ENCODE results near the gene TMEM45A.
"Not testable (repeated sequence)": the region's sequence is repeated elsewhere in the genome, so short reads cannot be mapped to it uniquely, and the experiment has no call there.

The TMEM45A gene

GRCh38 chr3:100492059-100493006, at the start of gene TMEM45A:
Gene TMEM45A, plus strand, starts transcription at chr3:100492619. Its CDS starts 62,593 bp downstream, at chr3:100555212.
- peak; percentile 99 for DNase-seq

GRCh38 chr3:100443690-100444089, 48.7 kb upstream of the TMEM45A start:
- no peak for DNase-seq

GRCh38 chr3:100447067-100447466, 45.4 kb upstream of the TMEM45A start:
- not testable (repeated sequence) for DNase-seq

GRCh38 chr3:100448079-100448478, 44.3 kb upstream of the TMEM45A start:
- no peak for DNase-seq

- DNase-seq = no peak
These were observed 43.2 kb upstream of the TMEM45A start for GRCh38 chr3:100449214-100449613.

GRCh38 chr3:100454677-100455076, 37.7 kb upstream of the TMEM45A start:
- no peak for DNase-seq

GRCh38 chr3:100455841-100456550, 36.4 kb upstream of the TMEM45A start:
- no peak for DNase-seq

- no peak for DNase-seq
These were observed 35.7 kb upstream of the TMEM45A start for GRCh38 chr3:100456745-100457144.

GRCh38 chr3:100457811-100458210, 34.6 kb upstream of the TMEM45A start:
- DNase-seq = no peak

GRCh38 chr3:100458814-100459213, 33.6 kb upstream of the TMEM45A start:
- DNase-seq = no peak

- DNase-seq = no peak
These were observed 29.4 kb upstream of the TMEM45A start for GRCh38 chr3:100463002-100463401.

- no peak for DNase-seq
These were observed 28.7 kb upstream of the TMEM45A start for GRCh38 chr3:100463646-100464155.

GRCh38 chr3:100465892-100466777, 26.3 kb upstream of the TMEM45A start:
- DNase-seq = no peak

GRCh38 chr3:100467133-100467532, 25.3 kb upstream of the TMEM45A start:
- DNase-seq = no peak

- DNase-seq = no peak
These were observed 23.7 kb upstream of the TMEM45A start for GRCh38 chr3:100468676-100469075.

- no peak for DNase-seq
These were observed 21.5 kb upstream of the TMEM45A start for GRCh38 chr3:100470951-100471350.

GRCh38 chr3:100471444-100471843, 21.0 kb upstream of the TMEM45A start:
- no peak for DNase-seq

- DNase-seq = not testable (repeated sequence)
These were observed 14.5 kb upstream of the TMEM45A start for GRCh38 chr3:100477851-100478360.

- not testable (repeated sequence) for DNase-seq
These were observed 13.9 kb upstream of the TMEM45A start for GRCh38 chr3:100478521-100478920.

GRCh38 chr3:100480081-100480480, 12.3 kb upstream of the TMEM45A start:
- DNase-seq = no peak

- DNase-seq = no peak
These were observed 10.2 kb upstream of the TMEM45A start for GRCh38 chr3:100482176-100482575.

- DNase-seq = no peak
These were observed 8.9 kb upstream of the TMEM45A start for GRCh38 chr3:100483529-100483928.
